Measurements from ENCODE around the gene CNTN1. TPM values are rescaled to one million over a fixed set of nuclear protein-coding genes. Genes with fewer than 3 reads are reported as not detected.
A peak's percentile ranks its signal among the peaks of the same experiment; 100 is the strongest.

The CNTN1 gene
- total RNA-seq = 1.7 and 2.6 TPM in 2 replicates

- TF ChIP-seq CTCF (IDR thresholded peaks at IDR 0.05; ENCODE audit: insufficient read depth, low read depth, low read length) = no peak
- peak within 1 kb of the TSS; percentile 38 for H3K4me3 ChIP-seq (ENCODE audit: low read depth, low read length)
- peak; percentile 21 for DNase-seq (ENCODE audit: low read depth)
These were observed at the start of gene CNTN1 for GRCh38 chr12:40691913-40692764. Gene CNTN1 (plus strand): TSS chr12:40692439.

GRCh38 chr12:40643506-40643905, 48.7 kb upstream of the CNTN1 start:
- H3K4me3 ChIP-seq (ENCODE audit: low read depth, low read length) = no peak overlapping the region
- no peak for TF ChIP-seq CTCF (IDR thresholded peaks at IDR 0.05; ENCODE audit: insufficient read depth, low read depth, low read length)
- DNase-seq (ENCODE audit: low read depth) = no peak

- no peak for DNase-seq (ENCODE audit: low read depth)
- H3K4me3 ChIP-seq (ENCODE audit: low read depth, low read length) = no peak overlapping the region
- TF ChIP-seq CTCF (IDR thresholded peaks at IDR 0.05; ENCODE audit: insufficient read depth, low read depth, low read length) = no peak
These were observed 48.3 kb upstream of the CNTN1 start for GRCh38 chr12:40643976-40644375.

GRCh38 chr12:40644708-40645107, 47.5 kb upstream of the CNTN1 start:
- no peak for DNase-seq (ENCODE audit: low read depth)
- H3K4me3 ChIP-seq (ENCODE audit: low read depth, low read length) = no peak overlapping the region
- TF ChIP-seq CTCF (IDR thresholded peaks at IDR 0.05; ENCODE audit: insufficient read depth, low read depth, low read length) = no peak

GRCh38 chr12:40645361-40645760, 46.9 kb upstream of the CNTN1 start:
- H3K4me3 ChIP-seq (ENCODE audit: low read depth, low read length) = no peak overlapping the region
- no peak for DNase-seq (ENCODE audit: low read depth)
- no peak for TF ChIP-seq CTCF (IDR thresholded peaks at IDR 0.05; ENCODE audit: insufficient read depth, low read depth, low read length)

- H3K4me3 ChIP-seq (ENCODE audit: low read depth, low read length) = no peak overlapping the region
- no peak for TF ChIP-seq CTCF (IDR thresholded peaks at IDR 0.05; ENCODE audit: insufficient read depth, low read depth, low read length)
- no peak for DNase-seq (ENCODE audit: low read depth)
These were observed 45.8 kb upstream of the CNTN1 start for GRCh38 chr12:40646456-40646855.

Measured in fibroblast of villous mesenchyme (primary cell).